Loucy (cell line): ENCODE measurements around the gene KLF3.

ENCODE experiments used
- H2AFZ ChIP-seq: fragments of 200-600 bp; sonication (generic); 2 replicates; pipeline ENCODE4 v1.6.0; 2016; ENCODE audit warnings: antibody characterized with exemption, mild to moderate bottlenecking, low read length, moderate library complexity
- H3F3A ChIP-seq: fragments of 200-600 bp; 2 replicates; pipeline ENCODE4 v1.6.0; 2016; ENCODE audit warnings: antibody characterized with exemption, low read depth, mild to moderate bottlenecking
- H3K27me3 ChIP-seq: fragments of 200-600 bp; sonication (generic); 2 replicates; pipeline ENCODE4 v1.6.1; 2014; ENCODE audit warnings: low read length, mild to moderate bottlenecking; ENCODE audit not compliant: insufficient read depth, poor library complexity, severe bottlenecking
- H3K36me3 ChIP-seq: fragments of 200-600 bp; sonication (generic); 2 replicates; pipeline ENCODE4 v1.6.1; 2016; ENCODE audit warnings: low read length; ENCODE audit not compliant: insufficient read depth
- H3K4me1 ChIP-seq: fragments of 200-600 bp; sonication (generic); 2 replicates; pipeline ENCODE4 v1.5.1; 2014; ENCODE audit warnings: low read length, mild to moderate bottlenecking; ENCODE audit not compliant: insufficient read depth, poor library complexity, severe bottlenecking
- H3K4me2 ChIP-seq: fragments of 200-600 bp; sonication (generic); 2 replicates; pipeline ENCODE4 v1.6.0; 2014; ENCODE audit warnings: antibody characterized with exemption, low read length, low read depth, mild to moderate bottlenecking; ENCODE audit not compliant: poor library complexity, severe bottlenecking
- H3K4me3 ChIP-seq: fragments of 200-600 bp; sonication (generic); 2 replicates; pipeline ENCODE4 v1.5.1; 2014; ENCODE audit warnings: low read length, mild to moderate bottlenecking, mixed read lengths; ENCODE audit not compliant: poor library complexity, severe bottlenecking
- H3K79me2 ChIP-seq: fragments of 200-600 bp; sonication (generic); 2 replicates; pipeline ENCODE4 v1.6.1; 2014; ENCODE audit warnings: low read length; ENCODE audit not compliant: insufficient read depth
- H3K9ac ChIP-seq: fragments of 200-600 bp; sonication (generic); 2 replicates; pipeline ENCODE4 v1.6.0; 2014; ENCODE audit warnings: mild to moderate bottlenecking, low read depth, low read length, moderate library complexity; ENCODE audit not compliant: poor library complexity, severe bottlenecking
- H3K9me2 ChIP-seq: fragments of 200-600 bp; sonication (generic); replicated peaks from 2 replicates; pipeline ENCODE4 v1.6.1; 2016; ENCODE audit warnings: low read depth, low read length, mixed read lengths
- H3K9me3 ChIP-seq: fragments of 200-600 bp; sonication (generic); 2 replicates; pipeline ENCODE4 v1.6.1; 2014; ENCODE audit warnings: mild to moderate bottlenecking, antibody characterized with exemption, low read length, low read depth; ENCODE audit not compliant: insufficient read depth
- H4K20me1 ChIP-seq: fragments of 200-600 bp; sonication (generic); 2 replicates; pipeline ENCODE4 v1.6.0; 2014; ENCODE audit warnings: antibody characterized with exemption, low read length, mild to moderate bottlenecking; ENCODE audit not compliant: insufficient read depth, poor library complexity, severe bottlenecking
- CTCF ChIP-seq: fragments of 200-600 bp; sonication (generic); conservative IDR thresholded peaks from 2 replicates; pipeline ENCODE4 v1.5.1; 2014; ENCODE audit warnings: mild to moderate bottlenecking, antibody characterized with exemption, low read length
- EZH2phosphoT487 ChIP-seq: fragments of 200-600 bp; IDR thresholded peaks from 2 replicates; pipeline ENCODE4 v1.6.1; 2018; ENCODE audit warnings: antibody characterized with exemption, mild to moderate bottlenecking, moderate library complexity, borderline replicate concordance

Gene KLF3

GRCh38 chr4:38678078-38678477, 14.1 kb downstream of the KLF3 start:
- H3K4me2 ChIP-seq, result no peak overlapping the region
- no peaks in the 10 kb centered on the region for H3F3A ChIP-seq
- H3K79me2 ChIP-seq, result no peaks in the 10 kb centered on the region
- no peak for TF ChIP-seq EZH2phosphoT487
- no peak for TF ChIP-seq CTCF
- no peaks in the 10 kb centered on the region for H3K9me3 ChIP-seq
- H3K27me3 ChIP-seq, result no peaks in the 10 kb centered on the region
- H3K4me3 ChIP-seq, result no peak overlapping the region
- no peaks in the 10 kb centered on the region for H3K36me3 ChIP-seq
- H3K9me2 ChIP-seq, result no peaks in the 10 kb centered on the region
- H4K20me1 ChIP-seq, result no peaks in the 10 kb centered on the region
- no peak overlapping the region for H2AFZ ChIP-seq
- H3K4me1 ChIP-seq, result peaks cover 5% of the 10 kb centered on the region
- H3K9ac ChIP-seq, result no peak overlapping the region

GRCh38 chr4:38679921-38680320, 15.9 kb downstream of the KLF3 start:
- H3K79me2 ChIP-seq, result no peaks in the 10 kb centered on the region
- H4K20me1 ChIP-seq, result no peaks in the 10 kb centered on the region
- H3K4me2 ChIP-seq, result no peak overlapping the region
- H2AFZ ChIP-seq, result no peak overlapping the region
- no peak for TF ChIP-seq CTCF
- H3K4me1 ChIP-seq, result peaks cover 2% of the 10 kb centered on the region
- H3K36me3 ChIP-seq, result no peaks in the 10 kb centered on the region
- H3K9me2 ChIP-seq, result no peaks in the 10 kb centered on the region
- H3K4me3 ChIP-seq, result no peak overlapping the region
- no peaks in the 10 kb centered on the region for H3K9me3 ChIP-seq
- no peak overlapping the region for H3K9ac ChIP-seq
- no peaks in the 10 kb centered on the region for H3F3A ChIP-seq
- H3K27me3 ChIP-seq, result no peaks in the 10 kb centered on the region

GRCh38 chr4:38681281-38681991, 17.4 kb downstream of the KLF3 start:
- H2AFZ ChIP-seq, result no peak overlapping the region
- no peak for TF ChIP-seq CTCF
- no peak for TF ChIP-seq EZH2phosphoT487
- H3K4me2 ChIP-seq, result no peak overlapping the region
- no peaks in the 10 kb centered on the region for H3K9me3 ChIP-seq
- no peak overlapping the region for H3K9ac ChIP-seq
- H3K4me3 ChIP-seq, result no peak overlapping the region
- H3K79me2 ChIP-seq, result no peaks in the 10 kb centered on the region
- H4K20me1 ChIP-seq, result no peaks in the 10 kb centered on the region
- H3K9me2 ChIP-seq, result no peaks in the 10 kb centered on the region
- no peaks in the 10 kb centered on the region for H3F3A ChIP-seq
- no peaks in the 10 kb centered on the region for H3K27me3 ChIP-seq
- no peaks in the 10 kb centered on the region for H3K36me3 ChIP-seq
- H3K4me1 ChIP-seq, result no peaks in the 10 kb centered on the region
